ENCODE data around the gene SCUBE2. TPM values are rescaled to one million over a fixed set of nuclear protein-coding genes. Genes with fewer than 3 reads are reported as not detected.

SCUBE2 gene
- total RNA-seq, 1 donor from 2014 or later, result not detected

DNA sequence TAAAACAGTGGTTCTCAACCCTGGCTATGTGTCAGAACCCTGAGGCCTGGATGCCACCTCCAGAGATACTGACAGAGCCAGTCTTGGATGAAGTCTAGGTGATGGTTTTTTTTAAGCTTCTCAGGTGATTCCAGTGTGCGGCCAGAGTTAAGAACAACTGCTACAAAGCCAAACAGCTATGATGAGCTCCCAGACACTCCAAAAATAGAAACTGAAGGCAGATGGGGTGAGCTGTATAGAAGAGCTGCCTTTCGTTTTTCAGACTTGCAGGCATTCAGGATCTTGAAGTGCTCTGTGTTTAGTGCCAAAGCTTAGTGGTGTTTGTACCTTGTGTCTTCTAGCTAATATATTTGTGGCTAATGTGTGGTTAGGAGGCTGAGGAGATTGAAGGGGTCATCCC is 14.2 kb downstream of the SCUBE2 start:
- no peak for DNase-seq (ENCODE audit: low spot score)
- no peak overlapping the region for H3K27ac Mint-ChIP-seq
- H3K9me3 Mint-ChIP-seq, result no peaks in the 10 kb centered on the region
- H3K4me1 Mint-ChIP-seq (ENCODE audit: low read depth), result peaks cover 4% of the 10 kb centered on the region
- no peaks in the 10 kb centered on the region for H3K36me3 Mint-ChIP-seq (ENCODE audit: low read depth)
- no peak overlapping the region for H3K4me3 Mint-ChIP-seq (ENCODE audit: low read depth)
- intact Hi-C loops (cut with micrococcal nuclease), result no loop called here
- H3K27me3 Mint-ChIP-seq (ENCODE audit: low read depth), result peaks cover 46% of the 10 kb centered on the region

DNA sequence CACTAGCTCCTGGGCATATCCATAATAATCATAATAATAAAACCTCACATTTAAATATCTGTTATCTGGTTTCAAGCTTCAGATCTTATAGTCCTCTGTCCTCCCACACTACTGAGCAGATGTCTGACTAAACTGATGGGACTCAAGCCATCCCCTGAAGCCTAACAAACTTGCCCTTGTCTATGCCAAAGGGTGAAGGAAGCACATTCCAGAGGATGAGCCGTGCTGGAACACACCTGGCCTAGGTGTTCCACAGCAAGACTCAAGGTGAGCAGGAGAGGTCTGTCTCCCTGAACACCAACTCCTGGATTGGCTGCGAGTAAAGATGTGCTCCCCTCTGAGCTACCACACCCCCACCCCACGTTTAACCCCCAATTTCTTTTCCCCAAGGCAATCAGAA is 14.7 kb downstream of the SCUBE2 start:
- Mint-ChIP-seq H3K27me3 (ENCODE audit: low read depth) (peaks cover 45% of the 10 kb centered on the region), H3K27ac (no peak overlapping the region), H3K4me3 (ENCODE audit: low read depth) (no peak overlapping the region), H3K9me3 (no peaks in the 10 kb centered on the region), H3K4me1 (ENCODE audit: low read depth) (peaks cover 4% of the 10 kb centered on the region), H3K36me3 (ENCODE audit: low read depth) (no peaks in the 10 kb centered on the region)
- intact Hi-C loops (cut with micrococcal nuclease), result no loop called here
- no peak for DNase-seq (ENCODE audit: low spot score)

DNA sequence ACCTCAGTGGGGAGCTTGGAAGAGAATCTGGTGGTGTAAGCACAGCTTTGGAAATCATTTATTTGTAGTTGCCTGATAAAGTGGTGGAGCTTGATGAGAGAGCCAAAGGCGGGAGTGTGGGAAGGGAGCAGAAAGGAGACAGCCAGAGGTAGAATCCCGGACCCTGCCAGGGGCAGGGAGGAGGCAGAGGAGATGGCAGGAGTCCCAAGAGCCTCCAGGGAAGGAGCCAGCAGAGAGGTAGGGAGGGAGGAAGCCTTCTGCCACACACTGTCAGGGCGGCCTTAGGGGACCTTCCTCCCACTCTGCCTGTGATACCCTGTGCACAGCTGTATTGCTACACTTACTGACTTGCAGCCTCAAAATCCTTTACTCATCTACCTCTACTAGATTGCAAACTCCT is 15.4 kb downstream of the SCUBE2 start:
- H3K27me3 Mint-ChIP-seq (ENCODE audit: low read depth), result peaks cover 42% of the 10 kb centered on the region
- H3K36me3 Mint-ChIP-seq (ENCODE audit: low read depth), result no peaks in the 10 kb centered on the region
- intact Hi-C loops (cut with micrococcal nuclease), result no loop called here
- DNase-seq (ENCODE audit: low spot score), result no peak
- peaks cover under 1% of the 10 kb centered on the region for H3K4me1 Mint-ChIP-seq (ENCODE audit: low read depth)
- H3K9me3 Mint-ChIP-seq, result no peaks in the 10 kb centered on the region
- no peak overlapping the region for H3K27ac Mint-ChIP-seq
- no peak overlapping the region for H3K4me3 Mint-ChIP-seq (ENCODE audit: low read depth)

DNA sequence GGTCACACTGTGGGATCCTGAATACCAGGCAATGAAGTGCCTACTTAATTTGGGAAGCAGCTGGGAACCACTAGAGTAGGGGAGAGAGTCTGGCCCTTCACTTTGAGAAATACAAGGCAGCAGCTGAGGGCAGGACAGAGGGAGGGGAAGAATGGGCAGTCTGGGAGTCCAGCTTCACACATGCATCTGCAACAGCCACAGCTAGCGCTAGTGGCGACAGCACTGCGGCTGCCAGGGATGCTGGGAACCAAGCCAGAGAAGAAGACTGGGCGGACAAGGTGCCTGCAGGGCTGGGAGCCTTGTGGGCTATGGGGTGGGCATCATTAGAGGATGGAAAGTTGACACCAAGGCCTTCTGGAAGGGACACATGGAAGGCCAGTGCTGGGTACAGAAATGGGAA is 15.8 kb downstream of the SCUBE2 start:
- H3K27ac Mint-ChIP-seq, result no peak overlapping the region
- H3K9me3 Mint-ChIP-seq, result no peaks in the 10 kb centered on the region
- DNase-seq (ENCODE audit: low spot score), result no peak
- intact Hi-C loops (cut with micrococcal nuclease), result no loop called here
- H3K4me3 Mint-ChIP-seq (ENCODE audit: low read depth), result no peak overlapping the region
- peaks cover 43% of the 10 kb centered on the region for H3K27me3 Mint-ChIP-seq (ENCODE audit: low read depth)
- H3K4me1 Mint-ChIP-seq (ENCODE audit: low read depth), result no peaks in the 10 kb centered on the region
- H3K36me3 Mint-ChIP-seq (ENCODE audit: low read depth), result no peaks in the 10 kb centered on the region

DNA sequence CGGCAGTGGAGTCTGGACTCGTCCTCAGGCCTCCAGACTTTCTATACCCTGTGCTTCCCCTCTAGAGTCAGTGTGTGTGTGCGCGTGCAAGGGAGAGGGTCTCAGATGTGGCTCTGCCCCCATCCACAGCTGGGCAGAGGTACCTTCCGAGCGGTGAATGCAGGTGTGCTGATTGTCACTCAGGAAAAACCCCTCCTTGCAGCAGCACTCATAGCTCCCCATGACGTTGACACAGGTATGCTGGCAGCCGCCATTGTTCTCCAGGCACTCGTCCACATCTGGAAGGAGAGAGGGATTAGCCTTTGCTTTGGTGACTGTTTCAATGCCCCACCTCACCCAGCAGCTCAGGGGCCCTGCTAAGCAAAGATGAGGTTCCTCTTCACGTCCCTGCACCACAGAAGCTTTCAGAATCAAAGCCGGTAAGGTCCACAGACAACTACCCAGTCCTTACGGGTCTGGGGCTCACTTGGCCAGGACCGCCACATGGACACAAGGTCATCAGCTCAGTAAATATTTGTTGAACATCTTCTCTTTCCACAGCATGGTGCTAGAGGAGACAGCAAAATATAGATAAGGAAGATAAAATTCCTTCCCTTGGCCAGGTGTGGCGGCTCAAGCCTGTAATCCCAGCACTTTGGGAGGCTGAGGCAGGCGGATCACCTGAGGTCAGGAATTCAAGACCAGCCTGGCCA is 16.9 kb downstream of the SCUBE2 start:
- Mint-ChIP-seq H3K9me3 (no peaks in the 10 kb centered on the region), H3K4me1 (ENCODE audit: low read depth) (no peaks in the 10 kb centered on the region), H3K27me3 (ENCODE audit: low read depth) (peaks cover 42% of the 10 kb centered on the region), H3K36me3 (ENCODE audit: low read depth) (no peaks in the 10 kb centered on the region), H3K27ac (no peak overlapping the region), H3K4me3 (ENCODE audit: low read depth) (no peak overlapping the region)
- intact Hi-C loops (cut with micrococcal nuclease), result no loop called here
- DNase-seq (ENCODE audit: low spot score), result no peak

DNA sequence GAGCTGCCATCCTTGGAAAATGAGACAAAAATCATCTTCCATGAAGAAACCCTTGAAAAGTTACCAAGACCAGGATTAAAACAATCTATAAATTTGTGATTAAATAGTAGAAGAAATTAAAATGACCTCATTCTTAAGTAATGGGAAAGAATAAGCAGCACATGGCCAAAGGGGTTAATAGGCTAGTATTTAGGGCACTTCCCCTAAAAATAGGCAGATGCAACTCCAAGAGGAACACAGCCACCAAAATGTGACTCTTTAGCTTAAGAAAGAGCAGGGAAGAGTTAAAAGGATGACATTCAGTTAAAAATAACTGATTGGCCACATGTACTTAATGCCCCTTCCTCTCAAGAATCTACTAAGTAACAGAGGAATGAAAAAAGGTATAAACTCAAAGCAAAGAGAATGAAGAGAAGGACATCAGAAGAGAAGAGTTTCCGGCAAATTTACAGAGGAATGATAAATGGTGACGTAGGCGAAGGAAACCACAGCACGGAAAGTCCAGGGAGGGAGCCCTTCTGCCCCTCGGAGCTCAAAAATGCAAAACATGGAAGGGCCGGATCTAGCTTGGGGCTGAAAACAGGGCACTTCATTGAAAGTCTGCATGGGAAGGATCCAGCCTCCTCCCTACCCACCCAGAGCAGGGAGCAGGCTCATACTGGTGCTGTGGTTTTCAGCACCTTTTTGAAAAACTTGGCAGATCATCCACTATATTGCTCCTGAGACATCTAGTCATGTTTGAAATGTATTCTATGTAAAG is 17.8 kb downstream of the SCUBE2 start:
- no peaks in the 10 kb centered on the region for H3K4me1 Mint-ChIP-seq (ENCODE audit: low read depth)
- H3K27me3 Mint-ChIP-seq (ENCODE audit: low read depth), result peaks cover 36% of the 10 kb centered on the region
- intact Hi-C loops (cut with micrococcal nuclease), result no loop called here
- no peak overlapping the region for H3K4me3 Mint-ChIP-seq (ENCODE audit: low read depth)
- no peaks in the 10 kb centered on the region for H3K36me3 Mint-ChIP-seq (ENCODE audit: low read depth)
- no peak overlapping the region for H3K27ac Mint-ChIP-seq
- DNase-seq (ENCODE audit: low spot score), result no peak
- H3K9me3 Mint-ChIP-seq, result no peaks in the 10 kb centered on the region

DNA sequence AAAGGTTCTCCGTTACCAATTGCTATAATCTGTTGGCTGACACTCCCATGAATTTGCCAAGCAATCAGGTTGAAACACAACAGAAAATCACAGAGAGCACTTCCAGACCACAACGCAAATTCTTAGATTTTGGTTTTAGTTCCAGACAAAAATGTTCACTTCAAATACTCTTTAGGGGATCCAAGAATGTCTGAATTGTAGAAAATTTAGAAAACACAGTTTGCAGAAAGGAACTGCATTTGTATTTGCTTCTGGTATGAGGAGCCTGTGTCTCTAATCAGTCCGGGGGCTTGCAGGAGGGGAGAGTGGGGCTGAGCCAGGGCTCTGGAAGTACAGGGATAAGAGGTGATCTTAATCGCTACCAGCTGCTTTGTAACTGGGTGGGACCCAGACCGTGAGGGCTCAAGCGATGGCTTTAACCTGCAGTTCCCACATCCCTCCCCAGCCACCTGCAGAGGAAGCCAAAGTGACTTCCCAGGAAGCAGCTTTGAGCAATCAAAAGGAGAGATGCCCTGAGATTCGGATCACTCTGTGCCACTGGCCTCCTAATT is 18.7 kb downstream of the SCUBE2 start:
- intact Hi-C loops (cut with micrococcal nuclease), result no loop called here
- Mint-ChIP-seq H3K4me1 (ENCODE audit: low read depth) (no peaks in the 10 kb centered on the region), H3K36me3 (ENCODE audit: low read depth) (no peaks in the 10 kb centered on the region), H3K9me3 (no peaks in the 10 kb centered on the region), H3K27me3 (ENCODE audit: low read depth) (peaks cover 30% of the 10 kb centered on the region), H3K27ac (no peak overlapping the region), H3K4me3 (ENCODE audit: low read depth) (no peak overlapping the region)
- no peak for DNase-seq (ENCODE audit: low spot score)

DNA sequence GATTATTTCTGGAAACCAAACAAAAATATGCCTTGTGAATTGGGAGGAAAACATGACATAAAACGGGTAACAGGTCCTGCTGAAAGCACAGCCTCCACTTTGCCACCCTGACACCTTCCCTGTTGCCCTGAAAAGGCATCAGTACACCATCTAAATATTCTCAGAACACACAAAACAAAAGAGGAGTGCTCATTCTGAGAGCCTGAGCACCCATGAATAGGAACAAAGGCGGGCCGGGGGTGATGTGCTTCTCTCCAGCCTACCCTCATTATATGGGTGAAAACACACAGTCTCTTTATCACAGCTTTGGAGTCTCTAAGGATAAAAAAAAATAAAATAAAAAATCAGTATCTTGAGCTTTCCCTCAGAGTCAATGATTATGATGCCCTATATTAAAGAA is 19.7 kb downstream of the SCUBE2 start:
- Mint-ChIP-seq H3K4me3 (ENCODE audit: low read depth) (no peak overlapping the region), H3K9me3 (no peaks in the 10 kb centered on the region), H3K4me1 (ENCODE audit: low read depth) (no peaks in the 10 kb centered on the region), H3K27me3 (ENCODE audit: low read depth) (peaks cover 30% of the 10 kb centered on the region), H3K36me3 (ENCODE audit: low read depth) (no peaks in the 10 kb centered on the region), H3K27ac (no peak overlapping the region)
- intact Hi-C loops (cut with micrococcal nuclease), result no loop called here
- no peak for DNase-seq (ENCODE audit: low spot score)

DNA sequence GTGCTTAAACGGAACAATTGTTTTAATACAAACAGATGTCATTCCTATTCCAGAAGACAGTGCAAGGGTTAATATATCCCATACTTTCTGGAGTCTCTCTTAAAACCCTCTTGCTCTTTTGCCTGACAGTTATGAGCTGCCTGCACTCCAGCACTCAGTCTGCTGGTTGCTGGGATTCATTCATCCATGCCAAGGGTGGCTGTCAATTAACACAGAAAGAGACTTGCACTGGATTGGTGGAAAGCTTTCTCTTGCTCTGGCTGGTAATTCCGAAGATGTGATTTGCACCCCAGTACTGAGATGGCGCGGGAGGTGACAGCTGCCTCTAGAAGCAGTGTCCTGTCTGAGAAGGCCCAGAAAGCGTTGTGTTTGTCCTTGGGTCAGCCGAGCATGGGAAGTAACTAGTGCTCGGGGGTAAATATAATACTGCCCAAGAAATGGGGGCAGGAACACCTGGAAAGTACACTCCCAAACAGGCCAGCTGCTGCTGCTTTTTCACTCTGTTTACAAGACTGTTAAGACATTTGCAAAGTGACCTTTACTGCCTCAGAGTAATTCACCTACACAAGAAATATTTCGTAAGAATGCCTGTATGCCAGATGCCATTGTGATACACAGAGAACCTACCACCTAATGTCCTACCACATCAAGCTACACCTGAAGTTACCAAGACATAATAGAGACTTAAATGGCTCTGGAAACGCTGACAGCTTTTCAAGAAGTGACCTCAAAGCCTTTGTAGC is 20.5 kb downstream of the SCUBE2 start:
- Mint-ChIP-seq H3K9me3 (no peaks in the 10 kb centered on the region), H3K4me3 (ENCODE audit: low read depth) (no peak overlapping the region), H3K4me1 (ENCODE audit: low read depth) (no peaks in the 10 kb centered on the region), H3K27me3 (ENCODE audit: low read depth) (peaks cover 29% of the 10 kb centered on the region), H3K27ac (no peak overlapping the region), H3K36me3 (ENCODE audit: low read depth) (no peaks in the 10 kb centered on the region)
- DNase-seq (ENCODE audit: low spot score), result no peak
- intact Hi-C loops (cut with micrococcal nuclease), result no loop called here

DNA sequence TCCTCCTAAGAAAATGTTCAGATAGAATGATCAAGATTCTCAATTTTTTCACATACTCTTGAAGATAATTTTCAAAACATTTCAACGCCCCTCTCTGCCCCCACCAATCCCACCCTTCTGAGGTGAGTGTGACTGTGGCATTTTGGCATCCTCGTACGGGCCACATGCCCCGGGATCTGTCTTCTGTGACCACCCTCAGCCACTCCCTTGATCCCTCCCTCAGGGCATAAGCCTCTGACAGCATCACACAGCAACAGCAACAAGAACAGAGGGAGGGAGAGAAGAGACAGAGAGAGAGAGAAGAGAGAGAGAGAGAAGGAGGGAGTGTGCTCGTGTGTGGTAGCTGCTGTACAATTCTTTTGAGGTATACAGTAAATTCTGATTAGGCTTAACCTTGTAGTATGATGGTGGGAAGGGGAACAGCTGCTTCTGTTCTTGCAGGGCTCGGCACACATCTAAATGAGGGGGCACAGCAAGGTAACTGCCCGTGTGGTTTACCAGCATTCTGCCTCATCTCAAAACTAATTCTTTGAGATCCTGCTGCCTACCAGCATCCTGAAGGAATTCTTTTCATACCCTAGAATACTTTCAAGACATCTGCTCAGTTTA is 21.4 kb downstream of the SCUBE2 start:
- H3K27me3 Mint-ChIP-seq (ENCODE audit: low read depth), result peaks cover 20% of the 10 kb centered on the region
- peaks cover 2% of the 10 kb centered on the region for H3K4me1 Mint-ChIP-seq (ENCODE audit: low read depth)

DNA sequence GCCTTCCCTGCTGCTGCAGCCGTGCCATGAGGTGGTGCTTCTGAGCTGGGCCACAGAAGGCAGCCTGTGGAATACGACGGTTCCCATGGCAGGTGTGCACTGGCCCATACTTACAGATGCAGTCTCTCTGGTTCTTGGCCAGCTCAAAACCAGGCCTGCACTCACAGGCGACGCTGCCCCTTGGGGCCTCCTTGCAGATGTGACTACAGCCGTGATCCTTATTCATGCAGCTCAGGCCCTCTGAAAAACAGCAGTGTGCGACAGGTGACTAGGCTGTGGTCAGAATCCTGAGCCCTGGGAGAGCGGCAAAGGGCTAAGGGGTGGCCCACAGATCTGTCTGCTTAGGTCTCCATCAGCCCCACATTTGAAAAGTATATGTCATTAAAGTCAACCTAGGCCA is 22.1 kb downstream of the SCUBE2 start:
- no peaks in the 10 kb centered on the region for H3K9me3 Mint-ChIP-seq
- H3K27me3 Mint-ChIP-seq (ENCODE audit: low read depth), result peaks cover 16% of the 10 kb centered on the region
- DNase-seq (ENCODE audit: low spot score), result no peak
- H3K27ac Mint-ChIP-seq, result no peak overlapping the region
- H3K4me3 Mint-ChIP-seq (ENCODE audit: low read depth), result no peak overlapping the region
- no peaks in the 10 kb centered on the region for H3K36me3 Mint-ChIP-seq (ENCODE audit: low read depth)
- H3K4me1 Mint-ChIP-seq (ENCODE audit: low read depth), result peaks cover 5% of the 10 kb centered on the region
- intact Hi-C loops (cut with micrococcal nuclease), result no loop called here

More for the DNA sequence above, 21.4 kb downstream of the SCUBE2 start:
- Mint-ChIP-seq H3K4me3 (ENCODE audit: low read depth) (no peak overlapping the region), H3K27ac (no peak overlapping the region), H3K36me3 (ENCODE audit: low read depth) (no peaks in the 10 kb centered on the region), H3K9me3 (no peaks in the 10 kb centered on the region)
- no peak for DNase-seq (ENCODE audit: low spot score)
- intact Hi-C loops (cut with micrococcal nuclease), result no loop called here

DNA sequence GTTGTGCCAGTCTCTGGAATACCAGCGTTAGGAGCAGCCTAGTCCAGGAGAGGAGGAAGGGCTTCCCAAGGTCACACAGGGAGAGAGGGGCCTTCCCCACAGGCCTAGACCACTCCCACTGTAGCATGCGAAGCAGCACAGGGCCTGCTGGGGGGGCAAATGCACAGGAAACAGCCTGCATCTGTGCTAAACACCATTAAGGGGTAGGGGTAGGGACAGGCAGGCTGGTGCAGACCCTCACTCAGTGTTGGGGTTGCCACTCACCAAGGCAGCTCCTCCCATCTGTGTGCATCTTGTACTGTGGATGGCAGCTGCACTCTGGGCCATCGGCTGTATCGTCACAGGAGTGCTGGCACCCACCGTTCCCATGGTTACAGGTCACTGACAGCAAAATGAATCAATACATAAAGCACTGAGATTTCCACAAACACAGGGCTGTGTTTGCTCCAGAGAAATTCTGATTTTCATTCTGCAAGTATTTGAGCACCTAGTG is 24.9 kb downstream of the SCUBE2 start:
- Mint-ChIP-seq H3K27me3 (ENCODE audit: low read depth) (peaks cover 17% of the 10 kb centered on the region), H3K9me3 (no peaks in the 10 kb centered on the region)

More for the DNA sequence above, 24.9 kb downstream of the SCUBE2 start:
- Mint-ChIP-seq H3K27ac (no peak overlapping the region), H3K4me3 (ENCODE audit: low read depth) (no peak overlapping the region), H3K36me3 (ENCODE audit: low read depth) (no peaks in the 10 kb centered on the region), H3K4me1 (ENCODE audit: low read depth) (peaks cover 15% of the 10 kb centered on the region)
- DNase-seq (ENCODE audit: low spot score), result no peak
- intact Hi-C loops (cut with micrococcal nuclease), result no loop called here

Data from activated T-helper 2 cell treated with anti-CD3 and anti-CD28 coated beads, Interferon-gamma antibody, Interleukin-2, Interleukin-4, amounts not matched to agents 10 μg/mL and 5 μg/mL and 100 μg/mL, durations not matched to agents 14 hours and 24 hours and 36 hours (primary cell).